NCI-H1092 treated with DMSO at 0.1 percent for 48 hours (cell line): ENCODE measurements around the gene C16orf87.
"Not testable (repeated sequence)": the region's sequence is repeated elsewhere in the genome, so short reads cannot be mapped to it uniquely, and the experiment has no call there.

Experiments used
- DNase-seq: peaks from one replicate; lab custom pipeline; 2025; lab: John Stamatoyannopoulos, UW

C16orf87 gene

DNA sequence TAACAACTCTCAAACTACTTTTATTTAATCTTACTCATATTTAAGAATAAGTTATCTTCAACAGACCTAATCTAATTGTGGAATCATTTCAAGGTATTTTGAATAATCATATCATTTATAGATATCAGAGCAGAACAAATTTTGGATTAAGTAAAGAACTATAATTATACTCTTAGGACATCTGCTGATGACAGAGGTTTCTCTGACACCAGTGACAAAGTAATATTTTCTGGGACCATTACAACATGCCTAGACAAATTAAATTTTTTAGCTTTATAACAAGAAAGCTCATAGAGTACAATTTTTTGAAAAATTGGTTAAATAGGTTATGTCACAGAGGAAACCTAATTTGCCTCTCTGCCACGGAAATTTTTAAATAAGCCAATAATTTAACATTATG is 30.5 kb downstream of the C16orf87 start:
- no peak for DNase-seq

DNA sequence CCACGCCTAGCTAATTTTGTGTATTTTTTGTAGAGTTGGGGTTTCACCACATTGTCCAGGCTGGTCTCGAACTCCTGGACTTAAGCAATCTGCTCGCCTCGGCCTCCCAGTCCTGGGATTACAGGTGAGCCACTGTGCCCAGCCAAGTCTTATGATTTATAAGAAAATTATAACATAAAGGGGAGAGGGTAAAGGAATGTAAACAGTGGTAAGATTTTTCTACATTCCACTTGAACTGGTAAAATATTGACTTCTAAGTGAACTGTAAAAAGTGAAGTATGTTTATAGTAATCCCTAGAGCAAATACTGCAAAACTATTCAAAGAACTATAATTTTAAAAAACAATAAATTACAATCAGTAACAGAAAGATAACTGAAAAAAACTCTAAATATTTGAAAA is 33.5 kb downstream of the C16orf87 start:
- DNase-seq = no peak

DNA sequence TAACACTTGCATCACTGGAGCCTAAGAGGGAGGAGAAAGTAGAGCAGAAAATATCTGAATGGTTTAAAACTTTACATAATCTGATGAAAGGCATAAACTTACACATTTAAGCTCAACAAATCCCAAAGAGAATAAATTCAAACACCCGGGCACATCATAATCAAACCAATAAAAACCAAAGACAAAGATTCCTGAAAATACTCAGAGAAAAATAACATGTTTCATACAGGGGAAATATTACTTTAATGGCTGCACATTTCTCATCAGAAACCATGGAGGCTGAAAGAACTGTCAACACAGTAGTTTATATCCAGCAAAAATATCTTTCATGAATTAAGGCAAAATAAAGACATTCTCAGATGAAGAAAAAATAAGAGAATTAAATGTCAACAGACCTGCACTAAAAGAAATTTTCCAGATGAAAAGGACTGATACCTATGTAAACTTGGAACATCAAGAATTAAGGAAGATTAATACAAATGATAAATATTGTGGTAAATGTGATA is 34.2 kb downstream of the C16orf87 start:
- DNase-seq = no peak

DNA sequence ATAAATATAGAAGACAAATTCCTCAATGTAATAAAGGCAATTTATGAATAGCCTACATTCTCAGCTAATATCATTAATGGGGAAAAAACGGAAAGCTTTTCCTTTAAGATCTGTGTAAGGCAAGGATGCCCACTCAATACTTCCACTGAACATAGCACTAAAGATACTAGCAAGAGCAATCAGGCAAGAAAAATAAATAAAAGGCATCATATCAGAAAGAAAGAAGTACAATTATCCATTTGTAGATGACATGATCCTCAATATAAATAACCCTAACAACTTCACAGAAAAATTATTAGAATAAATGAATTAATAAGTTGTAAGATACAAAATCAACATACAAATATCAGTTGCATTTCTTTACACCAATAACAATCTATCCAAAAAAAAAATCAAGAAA is 37.1 kb downstream of the C16orf87 start:
- no peak for DNase-seq

DNA sequence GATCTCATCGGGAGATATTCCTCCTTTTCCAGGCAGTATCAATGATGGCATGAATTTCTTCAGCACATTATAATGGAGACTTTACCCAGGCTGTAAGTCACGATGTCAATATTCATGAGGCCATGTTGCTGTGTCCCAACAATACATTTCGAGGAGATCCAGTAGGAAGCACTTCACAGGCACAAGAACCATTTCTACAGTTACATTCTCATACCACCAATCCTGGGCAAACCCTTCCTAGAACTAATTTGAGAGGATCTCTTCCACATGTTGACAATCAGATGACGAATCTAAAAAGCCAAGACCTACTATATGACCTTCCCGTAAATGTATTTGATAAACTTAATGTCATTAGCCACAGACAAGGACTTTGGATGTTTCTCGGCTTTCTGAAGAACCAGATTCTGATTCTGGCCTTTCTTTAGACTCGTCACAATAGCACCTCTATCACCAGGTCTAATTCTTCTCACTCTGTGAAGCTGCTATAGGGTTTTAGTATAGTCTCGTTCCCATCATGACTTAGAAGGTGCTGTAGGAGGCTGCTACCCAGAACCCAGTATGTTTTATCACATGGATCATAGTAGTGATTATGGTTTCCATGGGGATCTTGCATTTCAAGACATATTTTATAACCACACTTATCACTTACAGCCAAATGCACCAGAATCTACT is 40.2 kb downstream of the C16orf87 start:
- DNase-seq = no peak

DNA sequence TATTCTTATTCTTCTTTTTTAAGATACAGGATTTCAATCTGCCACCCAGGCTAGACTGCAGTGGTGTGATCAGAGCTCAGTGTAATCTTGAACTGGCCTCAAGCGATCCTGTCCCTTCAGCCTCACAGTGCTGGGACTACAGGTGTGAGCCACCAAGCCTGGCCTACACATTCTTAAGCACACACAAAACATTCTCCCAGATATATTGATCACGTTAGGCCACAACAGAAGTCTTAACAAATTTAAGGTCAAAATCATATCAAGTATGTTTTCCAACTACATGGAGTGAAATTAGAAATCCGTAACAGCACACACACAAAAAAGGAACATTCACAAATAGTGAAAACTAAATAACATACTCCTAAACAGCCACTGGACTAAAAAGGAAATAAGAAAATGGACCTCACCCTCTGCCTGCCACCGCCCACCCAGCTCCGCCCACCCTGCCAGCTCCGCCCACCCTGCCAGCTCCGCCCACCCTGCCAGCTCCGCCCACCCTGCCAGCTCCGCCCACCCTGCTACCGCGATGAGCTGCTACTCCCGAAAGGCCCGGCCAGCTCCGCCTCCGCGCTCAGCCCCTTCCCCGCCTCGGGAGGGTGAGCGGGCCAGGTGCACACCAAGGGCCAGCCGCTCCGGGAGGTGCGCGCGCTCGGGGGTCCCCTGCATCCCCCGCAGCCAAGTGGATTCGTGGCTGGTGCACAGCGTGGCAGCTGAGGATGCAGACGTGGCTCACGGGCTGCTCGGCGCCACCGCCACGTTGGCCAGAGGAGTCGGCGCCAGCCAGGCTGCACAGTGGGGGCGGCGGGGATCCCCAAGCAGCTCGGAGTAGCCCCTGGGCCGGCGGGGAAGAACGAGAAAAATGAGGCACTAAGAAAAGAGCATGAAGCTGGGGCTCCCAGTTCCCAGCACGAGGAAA is 41.2 kb downstream of the C16orf87 start:
- DNase-seq = no peak

DNA sequence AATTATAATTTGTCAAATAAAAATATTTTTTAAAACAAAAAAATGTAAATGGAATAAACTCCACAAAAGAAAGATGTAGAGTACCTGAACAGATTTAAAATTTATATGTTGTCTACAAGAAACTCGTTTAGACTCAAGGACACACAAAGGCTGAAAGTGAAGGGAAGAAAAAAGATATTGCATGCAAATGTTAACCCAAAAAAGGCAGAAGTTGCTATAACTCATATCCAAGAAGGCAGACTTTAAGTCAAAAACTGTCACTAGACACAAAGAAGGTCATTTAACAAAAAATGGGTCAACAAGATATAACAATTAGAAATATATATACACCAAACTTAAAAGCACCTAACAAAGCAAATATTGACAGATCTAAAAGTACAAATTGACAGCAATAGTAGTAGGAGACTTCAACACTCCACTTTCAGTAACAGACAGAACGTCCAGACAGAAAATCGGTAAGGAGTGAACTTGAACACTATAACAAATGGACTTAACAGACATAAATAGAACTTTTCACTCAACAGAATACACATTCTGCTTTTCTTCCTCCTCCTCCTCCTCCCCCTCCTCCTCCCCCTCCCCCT is 42.0 kb downstream of the C16orf87 start:
- no peak for DNase-seq

DNA sequence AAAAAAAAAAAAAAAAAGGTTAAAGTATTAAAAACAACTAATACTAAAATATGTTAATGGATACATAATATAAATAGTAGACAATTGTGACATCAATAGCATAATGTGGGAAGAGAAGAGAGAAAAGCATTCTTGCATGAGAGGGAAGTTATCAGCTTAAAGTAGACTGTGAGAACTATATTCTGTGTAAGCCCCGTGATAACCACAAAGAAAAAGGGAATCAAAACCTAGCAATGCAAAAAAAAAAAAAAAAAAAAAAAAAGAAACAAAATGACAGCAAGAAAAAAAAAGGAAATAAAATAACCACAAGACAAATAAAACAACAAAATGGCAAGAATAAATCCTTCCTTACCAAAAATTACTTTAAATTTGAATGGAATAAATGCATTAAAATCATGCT is 43.1 kb downstream of the C16orf87 start:
- DNase-seq = no peak

DNA sequence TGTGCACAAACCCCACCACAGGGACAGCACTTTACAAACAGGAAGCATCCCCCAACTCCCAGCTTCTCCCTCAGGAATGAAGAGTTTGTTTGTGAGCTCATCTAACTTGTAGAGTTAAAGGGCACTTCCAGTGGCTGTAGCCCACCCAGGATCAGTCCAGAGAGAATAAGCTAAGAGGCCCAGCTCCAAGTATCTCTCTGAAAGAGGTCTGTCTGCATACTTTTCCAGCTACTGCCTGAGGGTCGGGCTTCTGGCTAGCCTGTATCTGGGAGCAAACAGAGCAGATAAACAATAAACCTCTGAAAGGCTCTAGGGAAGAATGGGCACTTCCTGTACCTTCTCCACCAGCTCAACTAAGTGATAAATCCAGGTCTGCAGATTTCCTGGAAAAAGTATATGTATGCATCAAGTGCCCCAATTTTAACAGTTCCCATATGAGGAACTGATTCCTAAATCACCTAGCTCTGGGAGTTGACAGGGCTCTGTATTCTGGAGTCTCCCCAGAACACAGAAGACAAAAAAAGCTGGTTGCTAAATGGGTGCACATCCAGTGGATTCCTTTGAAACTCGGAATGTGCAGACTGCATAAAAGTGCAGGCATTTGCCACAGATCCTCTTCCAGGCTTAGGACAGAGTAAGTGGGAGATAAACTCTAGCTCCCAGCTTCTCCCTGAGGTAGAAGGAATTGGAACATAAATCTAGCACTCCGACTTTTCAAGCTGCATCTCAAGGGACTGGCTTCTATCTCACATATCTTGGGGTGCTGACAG is 45.7 kb downstream of the C16orf87 start:
- DNase-seq = no peak

DNA sequence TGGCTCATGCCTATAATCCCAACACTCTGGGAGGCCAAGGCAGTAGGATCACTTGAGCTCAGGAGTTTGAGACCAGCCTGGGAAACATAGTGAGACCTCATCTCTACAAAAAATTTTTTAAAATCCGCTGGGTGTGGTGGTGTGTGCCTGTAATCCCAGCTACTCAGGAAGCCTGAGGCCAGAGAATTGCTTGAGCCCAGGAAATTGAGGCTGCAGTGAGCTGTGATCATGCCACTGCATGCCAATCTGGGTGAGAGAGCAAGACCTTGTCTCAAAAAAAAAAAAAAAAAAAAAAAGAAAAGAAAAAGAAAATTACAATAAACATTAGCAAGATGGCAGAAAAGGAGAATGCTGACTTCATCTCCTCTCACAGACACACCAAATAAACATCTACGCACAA is 46.4 kb downstream of the C16orf87 start:
- not testable (repeated sequence) for DNase-seq

DNA sequence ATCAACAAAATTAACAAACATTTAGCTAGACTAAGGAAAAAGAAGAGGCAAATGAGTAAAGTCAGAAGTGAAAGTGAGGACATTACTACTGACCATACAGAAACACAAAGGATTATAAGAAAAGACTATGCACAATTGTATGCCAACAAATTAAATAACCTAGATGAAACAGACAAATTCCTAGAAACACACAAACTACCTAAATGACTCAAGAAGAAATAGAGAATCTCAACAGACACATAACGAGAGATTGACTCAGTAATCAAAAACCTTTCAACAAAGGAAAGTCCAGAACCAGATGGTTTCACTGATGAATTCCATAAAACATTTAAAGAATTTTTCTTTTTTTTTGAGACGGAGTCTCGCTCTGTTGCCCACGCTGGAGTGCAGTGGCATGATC is 47.2 kb downstream of the C16orf87 start:
- no peak for DNase-seq

DNA sequence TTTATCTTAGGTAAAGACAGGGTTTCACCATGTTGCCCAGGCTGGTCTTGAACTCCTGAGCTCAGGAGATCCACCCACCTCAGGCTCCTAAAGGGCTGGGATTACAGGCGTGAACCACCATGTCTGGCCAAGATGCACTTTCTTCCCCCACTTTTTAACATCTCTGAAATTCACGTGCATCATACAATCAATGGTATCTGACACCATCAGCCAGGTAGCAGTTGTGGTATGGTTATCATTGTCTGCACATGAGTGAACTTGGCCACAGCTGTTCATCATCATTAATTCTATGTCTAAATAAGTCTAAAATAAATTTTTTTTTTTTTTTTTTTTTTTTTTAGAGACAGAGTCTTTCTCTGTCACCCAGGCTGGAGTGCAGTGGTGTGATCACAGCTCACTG is 48.7 kb downstream of the C16orf87 start:
- no peak for DNase-seq

DNA sequence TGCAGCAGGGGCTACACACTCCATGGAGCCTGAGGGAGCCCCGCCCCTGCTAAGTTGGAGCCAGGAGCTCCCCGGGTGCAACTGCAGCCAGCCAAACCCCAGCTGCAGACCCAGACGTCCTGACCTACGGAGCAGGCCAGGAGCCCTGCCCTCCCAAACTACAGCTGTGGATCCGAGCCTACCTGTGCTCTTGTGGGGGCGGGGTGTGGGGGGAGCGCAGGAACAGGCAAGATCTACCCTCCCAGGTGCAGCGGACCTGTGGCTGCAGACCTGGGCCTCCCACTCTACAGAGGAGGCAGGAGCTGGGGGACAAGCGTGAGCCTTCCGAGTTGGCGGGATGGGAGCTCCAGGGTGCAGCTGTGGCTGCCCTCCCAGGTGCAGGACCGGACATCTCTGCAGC is 53.2 kb downstream of the C16orf87 start:
- DNase-seq = no peak

DNA sequence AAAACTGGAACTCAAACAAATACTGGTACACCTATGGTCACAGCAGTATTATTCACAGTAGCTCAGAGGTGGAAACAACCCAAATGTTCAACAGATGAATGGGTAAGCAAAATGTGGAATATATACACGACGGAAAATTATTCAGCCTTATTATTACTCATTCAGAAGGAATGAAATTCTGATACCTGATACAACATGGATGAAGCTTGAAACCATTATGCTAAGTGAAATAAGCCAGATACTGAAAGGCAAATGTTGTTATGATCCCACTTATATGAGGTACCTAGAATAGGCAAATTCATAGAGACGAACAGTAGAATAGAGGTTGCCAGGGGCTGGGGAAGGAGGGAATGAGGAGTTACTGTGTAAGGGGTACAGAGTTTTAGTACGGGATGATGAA is 55.8 kb downstream of the C16orf87 start:
- no peak for DNase-seq

DNA sequence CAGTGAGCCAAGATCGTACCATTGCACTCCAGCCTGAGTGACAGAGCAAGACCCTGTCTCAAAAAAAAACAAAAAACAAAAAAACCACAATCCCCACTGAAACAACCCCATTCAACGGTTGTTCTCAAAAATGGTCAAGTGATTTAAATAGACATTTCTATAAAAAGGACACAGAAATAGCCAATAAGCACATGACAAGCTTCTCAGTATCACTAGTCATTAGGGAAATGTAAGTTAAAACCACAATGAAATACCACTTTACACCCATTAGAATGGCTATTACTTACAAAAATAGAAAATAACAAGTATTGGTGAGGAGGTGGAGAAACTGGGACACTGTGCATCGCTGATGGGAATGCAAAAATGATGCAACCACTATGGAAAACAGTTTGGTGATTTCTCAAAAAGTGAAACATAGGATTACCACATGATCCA is 56.2 kb downstream of the C16orf87 start:
- no peak for DNase-seq

DNA sequence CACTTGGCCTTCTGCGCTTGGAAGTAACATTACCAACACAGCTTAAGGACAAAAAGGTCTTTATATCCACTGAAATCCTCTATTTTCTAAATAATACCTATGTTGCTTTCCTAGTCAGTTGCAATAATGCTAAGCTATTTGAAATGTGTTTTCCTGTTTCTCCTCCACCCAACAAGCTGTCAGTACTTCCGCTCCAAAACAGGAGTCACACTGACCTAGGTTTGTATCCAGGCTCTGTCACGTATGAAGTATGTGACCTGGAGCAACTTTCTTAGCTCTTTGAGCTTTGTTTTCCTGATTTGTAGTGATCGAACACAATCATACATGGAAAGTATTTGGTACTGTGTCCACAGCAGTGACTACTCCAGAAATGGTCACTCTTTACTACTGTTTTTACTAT is 58.5 kb downstream of the C16orf87 start:
- DNase-seq = no peak

DNA sequence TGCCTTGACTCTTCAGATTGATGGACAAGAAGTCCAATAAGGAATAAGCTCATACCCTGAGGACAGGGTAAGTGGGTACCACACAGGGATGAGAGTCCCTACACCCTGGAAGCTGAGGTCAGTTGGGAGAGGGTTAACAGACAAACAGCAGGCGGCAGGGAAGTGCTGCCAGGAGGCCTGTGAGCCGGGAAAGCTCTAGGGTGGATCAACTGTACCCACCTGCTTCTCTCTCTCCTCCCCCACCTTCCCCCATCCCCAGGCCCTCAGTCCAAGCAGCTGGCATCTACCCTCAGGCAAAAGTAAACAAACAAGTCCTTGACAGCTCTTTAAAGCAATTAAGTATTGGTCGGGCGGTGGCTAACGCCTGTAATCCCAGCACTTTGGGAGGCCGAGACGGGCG is 62.2 kb downstream of the C16orf87 start:
- DNase-seq = peak; percentile 93

DNA sequence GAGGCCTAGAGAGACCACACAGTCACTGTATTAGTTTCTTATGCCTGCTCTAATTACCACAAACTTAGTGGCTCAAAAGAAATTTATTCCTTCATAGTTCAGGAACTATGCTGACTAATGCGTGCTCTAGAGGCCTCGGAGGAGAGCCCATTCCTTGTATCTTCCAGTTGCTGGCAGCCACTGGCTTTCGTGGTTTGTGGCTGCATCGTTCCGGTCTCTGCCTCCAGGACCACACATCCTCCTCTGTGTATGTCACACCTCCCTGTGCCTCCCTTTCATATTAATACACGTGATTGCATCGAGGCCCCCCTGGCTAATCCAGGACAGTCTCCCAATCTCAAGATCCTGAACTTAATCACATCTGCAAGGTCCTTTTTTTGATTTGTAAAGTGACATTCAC is 65.9 kb downstream of the C16orf87 start:
- DNase-seq = no peak

DNA sequence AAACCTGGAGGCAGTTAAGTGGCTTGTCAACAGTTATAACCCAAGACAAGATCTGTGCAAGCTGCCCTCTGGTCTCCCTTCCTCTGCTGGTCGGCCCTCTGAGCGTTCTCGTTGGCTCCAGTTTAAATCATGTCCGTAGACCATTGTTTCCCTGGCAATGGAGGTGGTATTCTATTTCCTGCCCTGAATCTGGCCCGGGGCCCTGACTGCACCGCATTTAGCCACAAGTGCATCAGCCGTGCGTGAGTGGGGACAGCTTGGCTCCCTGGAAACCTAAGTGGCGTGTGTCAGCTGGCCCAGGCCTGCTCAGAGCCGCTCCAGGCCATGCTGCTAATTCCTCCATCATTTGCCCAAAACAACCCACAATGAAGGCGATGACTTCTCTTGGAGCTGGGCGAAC is 67.8 kb downstream of the C16orf87 start:
- peak; percentile 74 for DNase-seq

DNA sequence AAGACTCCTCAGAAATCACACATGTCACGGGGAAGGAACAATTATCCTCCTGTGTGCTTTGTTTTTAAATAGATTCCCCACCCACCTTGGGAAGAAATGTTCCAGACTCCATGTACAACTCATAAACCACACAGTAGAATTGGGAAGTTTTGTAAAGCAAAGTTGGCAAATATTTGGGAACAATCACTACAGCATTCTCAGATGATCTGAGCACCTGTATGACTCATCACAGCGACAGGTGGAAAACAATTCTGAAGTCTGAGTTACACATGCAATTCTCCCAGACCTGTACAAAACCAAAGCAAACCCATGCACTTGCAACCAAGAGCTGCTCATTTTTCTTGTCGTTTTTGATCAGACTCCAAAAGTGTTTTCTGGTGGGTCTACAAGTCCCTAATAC is 68.4 kb downstream of the C16orf87 start:
- DNase-seq = peak; percentile 38

DNA sequence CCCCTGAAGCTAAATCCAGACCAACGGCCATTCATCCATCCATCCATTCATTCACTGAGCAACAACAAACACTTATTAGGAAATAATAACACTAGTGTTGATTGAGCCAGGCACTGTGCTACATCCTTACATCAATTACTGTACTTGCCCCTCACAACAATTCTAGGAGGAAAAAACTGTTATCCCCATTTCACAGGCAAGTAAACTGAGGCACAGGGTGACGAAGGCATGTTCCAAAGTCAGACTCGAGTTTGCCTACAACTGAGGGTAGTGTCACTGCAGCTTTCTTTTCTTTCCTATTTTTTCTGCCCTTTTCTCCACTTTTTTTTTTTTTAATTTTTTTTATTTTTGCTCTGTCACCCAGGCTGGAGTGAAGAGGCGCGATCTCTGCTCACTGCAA is 71.7 kb downstream of the C16orf87 start:
- DNase-seq = no peak
